ENCODE data around the gene ISCA2.

The ISCA2 gene

DNA sequence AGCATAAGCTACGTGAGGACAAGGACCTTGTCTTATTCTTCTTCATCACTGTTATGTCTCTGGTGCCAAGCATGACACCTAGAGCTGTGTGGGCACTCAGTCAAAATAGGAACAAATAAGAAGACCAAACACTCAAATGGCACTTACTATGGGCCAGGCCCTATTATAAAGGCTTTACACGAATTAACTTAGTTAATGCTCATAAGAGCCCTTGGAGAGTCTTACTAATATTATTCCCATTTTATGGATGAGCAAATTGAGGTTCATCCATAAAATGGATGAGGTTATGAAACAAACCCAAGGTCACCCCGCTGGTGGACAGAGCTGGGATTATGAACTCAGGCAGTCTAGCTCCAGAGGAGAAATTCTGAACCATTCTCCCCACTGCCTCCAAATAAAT is 47.7 kb downstream of the ISCA2 start:
- Histone ChIP-seq H3K27me3 (ENCODE audit: insufficient read depth, poor library complexity, severe bottlenecking) (no peaks in the 10 kb centered on the region), H3K27ac (replicated peaks) (no peak overlapping the region), H3K4me3 (replicated peaks; ENCODE audit: insufficient read depth, low read length) (no peak overlapping the region)
- DNase-seq (ENCODE audit: low read depth in 1 of 2, low spot score in 1 of 2) = no peak
- TF ChIP-seq, protein P1, sequence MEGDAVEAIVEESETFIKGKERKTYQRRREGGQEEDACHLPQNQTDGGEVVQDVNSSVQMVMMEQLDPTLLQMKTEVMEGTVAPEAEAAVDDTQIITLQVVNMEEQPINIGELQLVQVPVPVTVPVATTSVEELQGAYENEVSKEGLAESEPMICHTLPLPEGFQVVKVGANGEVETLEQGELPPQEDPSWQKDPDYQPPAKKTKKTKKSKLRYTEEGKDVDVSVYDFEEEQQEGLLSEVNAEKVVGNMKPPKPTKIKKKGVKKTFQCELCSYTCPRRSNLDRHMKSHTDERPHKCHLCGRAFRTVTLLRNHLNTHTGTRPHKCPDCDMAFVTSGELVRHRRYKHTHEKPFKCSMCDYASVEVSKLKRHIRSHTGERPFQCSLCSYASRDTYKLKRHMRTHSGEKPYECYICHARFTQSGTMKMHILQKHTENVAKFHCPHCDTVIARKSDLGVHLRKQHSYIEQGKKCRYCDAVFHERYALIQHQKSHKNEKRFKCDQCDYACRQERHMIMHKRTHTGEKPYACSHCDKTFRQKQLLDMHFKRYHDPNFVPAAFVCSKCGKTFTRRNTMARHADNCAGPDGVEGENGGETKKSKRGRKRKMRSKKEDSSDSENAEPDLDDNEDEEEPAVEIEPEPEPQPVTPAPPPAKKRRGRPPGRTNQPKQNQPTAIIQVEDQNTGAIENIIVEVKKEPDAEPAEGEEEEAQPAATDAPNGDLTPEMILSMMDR (IDR thresholded peaks at IDR 0.05; ENCODE audit: insufficient read depth, low read length) = no peak
- TF ChIP-seq, protein P2, sequence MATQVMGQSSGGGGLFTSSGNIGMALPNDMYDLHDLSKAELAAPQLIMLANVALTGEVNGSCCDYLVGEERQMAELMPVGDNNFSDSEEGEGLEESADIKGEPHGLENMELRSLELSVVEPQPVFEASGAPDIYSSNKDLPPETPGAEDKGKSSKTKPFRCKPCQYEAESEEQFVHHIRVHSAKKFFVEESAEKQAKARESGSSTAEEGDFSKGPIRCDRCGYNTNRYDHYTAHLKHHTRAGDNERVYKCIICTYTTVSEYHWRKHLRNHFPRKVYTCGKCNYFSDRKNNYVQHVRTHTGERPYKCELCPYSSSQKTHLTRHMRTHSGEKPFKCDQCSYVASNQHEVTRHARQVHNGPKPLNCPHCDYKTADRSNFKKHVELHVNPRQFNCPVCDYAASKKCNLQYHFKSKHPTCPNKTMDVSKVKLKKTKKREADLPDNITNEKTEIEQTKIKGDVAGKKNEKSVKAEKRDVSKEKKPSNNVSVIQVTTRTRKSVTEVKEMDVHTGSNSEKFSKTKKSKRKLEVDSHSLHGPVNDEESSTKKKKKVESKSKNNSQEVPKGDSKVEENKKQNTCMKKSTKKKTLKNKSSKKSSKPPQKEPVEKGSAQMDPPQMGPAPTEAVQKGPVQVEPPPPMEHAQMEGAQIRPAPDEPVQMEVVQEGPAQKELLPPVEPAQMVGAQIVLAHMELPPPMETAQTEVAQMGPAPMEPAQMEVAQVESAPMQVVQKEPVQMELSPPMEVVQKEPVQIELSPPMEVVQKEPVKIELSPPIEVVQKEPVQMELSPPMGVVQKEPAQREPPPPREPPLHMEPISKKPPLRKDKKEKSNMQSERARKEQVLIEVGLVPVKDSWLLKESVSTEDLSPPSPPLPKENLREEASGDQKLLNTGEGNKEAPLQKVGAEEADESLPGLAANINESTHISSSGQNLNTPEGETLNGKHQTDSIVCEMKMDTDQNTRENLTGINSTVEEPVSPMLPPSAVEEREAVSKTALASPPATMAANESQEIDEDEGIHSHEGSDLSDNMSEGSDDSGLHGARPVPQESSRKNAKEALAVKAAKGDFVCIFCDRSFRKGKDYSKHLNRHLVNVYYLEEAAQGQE (IDR thresholded peaks at IDR 0.05; ENCODE audit: insufficient replicate concordance, low read depth) = no peak
- TF ChIP-seq POLR2AphosphoS5 (IDR thresholded peaks at IDR 0.05; ENCODE audit: low read depth) (no peak), SPI1 (IDR thresholded peaks at IDR 0.05; ENCODE audit: borderline replicate concordance, low read depth) (no peak)

DNA sequence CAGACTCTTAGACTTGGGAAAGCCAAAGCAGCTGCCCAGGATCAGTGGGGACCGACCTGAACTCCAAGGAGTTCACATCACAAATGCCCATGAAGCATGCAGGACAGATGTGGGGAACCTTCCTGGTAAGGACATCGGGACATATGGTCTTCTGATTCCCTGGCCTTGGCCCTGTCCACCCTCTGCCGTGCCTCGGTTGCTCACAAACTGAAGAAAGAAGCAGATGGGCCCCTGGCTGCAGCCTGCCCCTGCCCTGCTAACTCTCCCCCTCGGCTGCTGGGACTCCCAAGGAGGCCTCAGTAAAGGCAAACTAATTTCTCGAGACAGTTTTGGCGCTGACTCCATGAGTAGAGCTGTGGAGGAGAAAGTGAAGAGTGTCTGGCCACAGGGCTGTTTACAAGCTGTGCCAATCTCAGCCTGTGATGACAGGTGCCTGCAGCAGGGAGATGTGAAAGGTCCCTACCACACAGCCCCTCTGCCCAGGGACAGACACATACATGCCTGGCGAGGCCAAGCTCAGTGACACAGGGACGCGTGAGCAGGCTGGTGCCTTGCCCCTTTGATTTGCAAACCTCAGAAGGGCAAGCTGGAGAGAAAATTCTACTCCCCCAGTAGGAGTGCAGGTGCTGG is 48.6 kb downstream of the ISCA2 start:
- TF ChIP-seq GABPA (IDR thresholded peaks at IDR 0.05; ENCODE audit: low read depth) (no peak), POLR2AphosphoS5 (IDR thresholded peaks at IDR 0.05; ENCODE audit: low read depth) (no peak), SPI1 (IDR thresholded peaks at IDR 0.05; ENCODE audit: borderline replicate concordance, low read depth) (no peak)
- TF ChIP-seq, protein P2 (IDR thresholded peaks at IDR 0.05; ENCODE audit: insufficient replicate concordance, low read depth) = no peak
- TF ChIP-seq, protein P1 (IDR thresholded peaks at IDR 0.05; ENCODE audit: insufficient read depth, low read length) = no peak
- H3K27me3 ChIP-seq (ENCODE audit: insufficient read depth, poor library complexity, severe bottlenecking) = no peaks in the 10 kb centered on the region
- no peak overlapping the region for H3K27ac ChIP-seq (replicated peaks)
- no peak overlapping the region for H3K4me3 ChIP-seq (replicated peaks; ENCODE audit: insufficient read depth, low read length)
- no peak for DNase-seq (ENCODE audit: low read depth in 1 of 2, low spot score in 1 of 2)

DNA sequence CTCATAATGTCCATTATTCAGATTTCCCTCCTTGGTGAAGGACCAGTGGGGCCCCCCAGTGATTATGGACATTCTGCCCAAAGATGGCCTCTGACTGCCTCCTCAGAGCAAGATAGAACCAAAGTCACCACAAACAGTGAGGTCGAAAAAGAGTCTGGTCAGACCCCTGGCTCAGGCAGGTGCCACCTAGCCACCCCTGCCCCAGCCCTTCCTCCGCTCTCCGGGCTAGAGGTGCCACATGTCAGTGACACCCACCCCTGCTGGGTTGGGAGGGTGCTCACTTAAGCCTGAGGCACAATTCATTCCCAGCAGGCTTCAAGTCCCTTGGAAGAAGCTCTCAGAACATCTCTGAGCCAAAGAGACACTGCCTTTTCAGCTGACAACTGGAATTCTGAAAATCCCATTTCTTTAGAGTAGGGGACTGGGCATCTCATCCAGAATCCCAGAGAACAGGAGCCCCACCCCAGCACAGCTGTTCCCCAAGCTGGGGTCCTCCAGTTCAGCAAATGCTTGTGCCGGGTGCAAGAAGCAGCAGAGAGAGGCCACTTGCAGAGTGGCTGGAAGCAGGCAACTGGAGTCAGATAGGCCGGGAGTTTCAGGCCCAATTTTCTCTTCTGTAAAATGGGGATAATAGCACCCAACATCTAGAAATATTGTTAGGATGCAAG is 50.3 kb downstream of the ISCA2 start:
- H3K4me3 ChIP-seq (replicated peaks; ENCODE audit: insufficient read depth, low read length) = no peak overlapping the region
- no peak overlapping the region for H3K27ac ChIP-seq (replicated peaks)
- no peak for TF ChIP-seq SPI1 (IDR thresholded peaks at IDR 0.05; ENCODE audit: borderline replicate concordance, low read depth)
- H3K27me3 ChIP-seq (ENCODE audit: insufficient read depth, poor library complexity, severe bottlenecking) = no peaks in the 10 kb centered on the region
- DNase-seq (ENCODE audit: low read depth in 1 of 2, low spot score in 1 of 2) = no peak

DNA sequence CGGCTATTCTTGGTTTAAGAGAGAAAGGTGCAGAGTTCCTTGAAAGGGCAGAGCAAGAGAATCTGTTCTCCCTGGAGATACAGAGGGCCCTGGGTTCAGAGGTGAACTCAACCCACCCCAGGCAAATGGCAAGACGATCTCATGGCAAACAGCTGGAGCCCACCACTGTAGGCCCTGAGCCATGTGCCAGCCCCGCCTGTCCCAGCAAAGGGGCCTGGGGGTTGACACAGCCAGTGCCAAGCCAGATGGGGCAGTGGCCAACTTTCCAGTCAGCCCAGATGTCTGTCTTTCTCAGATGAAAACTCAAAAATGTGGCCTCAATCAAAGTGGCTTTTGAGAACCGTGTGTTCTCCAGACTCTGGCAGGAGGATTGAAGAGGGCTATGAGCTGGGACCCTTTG is 51.8 kb downstream of the ISCA2 start:
- H3K27ac ChIP-seq (replicated peaks) = no peak overlapping the region
- TF ChIP-seq SPI1 (IDR thresholded peaks at IDR 0.05; ENCODE audit: borderline replicate concordance, low read depth) (no peak), GABPA (IDR thresholded peaks at IDR 0.05; ENCODE audit: low read depth) (no peak), POLR2AphosphoS5 (IDR thresholded peaks at IDR 0.05; ENCODE audit: low read depth) (no peak)
- TF ChIP-seq, protein P2 (IDR thresholded peaks at IDR 0.05; ENCODE audit: insufficient replicate concordance, low read depth) = no peak
- TF ChIP-seq, protein P1 (IDR thresholded peaks at IDR 0.05; ENCODE audit: insufficient read depth, low read length) = no peak
- DNase-seq (ENCODE audit: low read depth in 1 of 2, low spot score in 1 of 2) = no peak
- H3K4me3 ChIP-seq (replicated peaks; ENCODE audit: insufficient read depth, low read length) = no peak overlapping the region
- H3K27me3 ChIP-seq (ENCODE audit: insufficient read depth, poor library complexity, severe bottlenecking) = no peaks in the 10 kb centered on the region

All from HL-60 (cell line).